HG02610 (cell line): ENCODE measurements around the gene PPP1R13B.

Source experiments
- ATAC-seq: cut with Tn5 transposase; IDR thresholded peaks from one replicate; pipeline ENCODE4 v1.9.1; 2021; ENCODE audit warnings: mild to moderate bottlenecking, moderate library complexity; ENCODE audit not compliant: unreplicated experiment

PPP1R13B gene

DNA sequence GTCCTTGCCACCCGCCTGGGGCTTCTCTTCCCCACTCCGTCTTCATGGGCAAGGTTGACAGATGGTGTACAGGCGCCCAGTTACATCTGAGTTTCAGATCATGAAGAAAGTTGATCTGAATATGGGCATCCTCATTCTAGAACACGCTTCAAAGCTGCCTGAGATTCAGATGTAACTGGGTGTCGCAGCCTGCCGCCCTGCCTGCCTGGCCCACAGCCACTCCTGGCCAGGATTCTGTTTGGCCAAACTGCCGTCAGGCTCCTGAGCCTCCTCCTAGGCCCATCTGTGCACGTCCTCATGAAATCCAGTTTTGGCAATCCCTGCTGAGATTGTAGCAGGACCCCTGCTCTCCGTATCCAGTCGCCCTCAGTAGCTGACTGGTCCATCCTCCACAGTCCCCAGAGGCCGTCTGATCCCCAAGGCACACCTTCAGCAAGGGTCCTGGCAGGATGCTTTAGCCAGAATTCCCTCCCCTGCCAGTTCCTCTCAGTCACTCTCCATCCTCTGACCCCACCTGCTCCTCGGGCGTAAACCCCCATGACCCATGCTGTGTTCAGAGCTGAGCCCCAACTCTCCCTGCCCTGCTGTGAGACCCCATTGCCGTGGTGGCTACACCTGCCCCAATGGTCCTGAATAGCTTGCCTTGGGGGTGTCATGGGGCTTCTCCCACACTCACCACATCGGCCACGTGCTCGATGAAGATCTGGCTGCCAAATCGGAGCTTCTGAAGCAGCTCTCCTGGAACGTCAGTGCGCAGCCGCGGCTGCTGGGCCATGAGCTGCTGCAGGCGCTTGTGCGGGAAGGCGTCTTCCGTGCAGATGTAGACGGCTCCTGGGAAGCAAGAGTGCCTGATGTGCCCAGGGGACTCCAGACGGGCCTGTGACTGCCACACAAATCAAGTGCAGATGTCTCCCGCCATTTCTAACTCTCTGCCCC lies 144.6 kb downstream of the PPP1R13B start:
- ATAC-seq, result no peak

- ATAC-seq, result no peak
These were observed 145.3 kb downstream of the PPP1R13B start for GRCh38 chr14:103702095-103702494.

DNA sequence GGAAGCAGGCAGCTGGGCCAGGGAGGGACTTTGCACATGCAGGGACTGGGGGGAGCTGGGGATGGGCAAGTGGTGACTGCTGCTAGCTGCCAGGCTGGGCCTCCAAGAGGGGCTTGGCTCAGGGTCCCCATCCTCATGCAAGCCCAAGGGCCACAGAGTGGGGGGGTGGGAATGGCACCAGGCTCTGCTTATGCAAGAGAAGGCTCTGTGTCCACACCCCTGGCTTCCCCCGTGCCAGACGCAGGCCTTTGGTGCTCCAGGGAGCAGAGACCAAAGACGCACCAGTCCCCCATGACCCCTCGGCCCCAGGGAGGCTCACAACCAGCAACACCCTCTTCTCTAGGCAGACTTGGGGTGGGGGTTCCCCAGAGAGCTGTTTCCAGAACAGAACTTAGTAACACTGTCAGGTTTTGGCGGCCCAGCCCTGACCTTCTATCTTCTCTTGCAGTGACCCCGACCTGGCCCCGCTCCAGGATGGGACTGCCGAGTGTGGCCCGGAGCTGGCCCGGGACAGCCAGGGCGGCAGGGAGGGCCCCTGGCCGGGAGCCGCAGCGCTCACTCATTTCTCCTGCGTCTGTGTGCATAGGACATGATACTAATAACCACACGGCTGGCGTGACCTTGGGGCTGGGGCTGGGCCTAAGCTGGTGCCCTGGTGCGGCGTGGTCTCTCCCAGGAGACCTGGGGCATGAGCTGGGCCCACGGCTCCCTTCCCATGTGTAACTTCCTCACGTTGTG lies 146.5 kb downstream of the PPP1R13B start:
- no peak for ATAC-seq

DNA sequence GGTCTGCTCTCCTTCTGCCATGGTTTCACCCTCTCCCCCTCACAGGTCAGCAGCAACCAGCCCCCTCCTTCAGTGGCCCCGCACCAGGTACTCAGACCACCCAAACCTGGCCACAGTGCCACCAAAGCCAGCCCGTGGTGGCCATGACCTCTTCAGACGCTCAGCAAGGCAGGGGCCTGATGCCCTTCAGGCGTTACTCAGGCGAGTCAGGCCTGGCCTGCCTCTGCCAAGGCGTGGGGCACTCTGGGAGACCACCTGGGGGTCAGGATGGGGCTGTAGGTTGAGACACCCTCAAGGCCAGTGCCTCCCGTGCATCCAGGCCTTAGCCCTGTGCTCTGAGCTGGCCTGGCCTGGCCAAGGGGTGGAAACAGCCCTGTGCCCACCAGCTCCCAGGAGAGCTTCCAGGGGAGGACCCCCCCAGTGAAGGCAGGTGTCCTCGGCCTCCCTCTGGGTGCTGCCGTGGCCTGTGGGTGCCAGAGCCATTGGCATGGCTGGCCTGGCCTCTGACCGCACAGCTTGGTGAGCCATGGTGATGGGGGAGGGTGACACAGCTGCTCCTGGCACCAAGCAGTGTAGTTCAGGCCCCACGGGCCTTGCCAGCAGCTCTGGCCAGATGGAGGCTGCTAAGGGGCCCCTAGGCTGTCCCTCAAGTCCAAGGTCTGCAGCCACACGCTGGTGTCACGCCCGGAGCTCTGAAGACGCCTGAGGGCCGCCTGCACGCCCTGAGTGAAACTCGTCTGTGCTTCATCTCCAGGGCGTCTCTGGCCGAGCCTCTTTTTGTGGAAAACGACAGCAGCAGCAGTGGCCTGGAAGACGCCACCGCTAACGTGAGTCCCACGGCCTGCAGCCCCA lies 147.2 kb downstream of the PPP1R13B start:
- ATAC-seq, result no peak

DNA sequence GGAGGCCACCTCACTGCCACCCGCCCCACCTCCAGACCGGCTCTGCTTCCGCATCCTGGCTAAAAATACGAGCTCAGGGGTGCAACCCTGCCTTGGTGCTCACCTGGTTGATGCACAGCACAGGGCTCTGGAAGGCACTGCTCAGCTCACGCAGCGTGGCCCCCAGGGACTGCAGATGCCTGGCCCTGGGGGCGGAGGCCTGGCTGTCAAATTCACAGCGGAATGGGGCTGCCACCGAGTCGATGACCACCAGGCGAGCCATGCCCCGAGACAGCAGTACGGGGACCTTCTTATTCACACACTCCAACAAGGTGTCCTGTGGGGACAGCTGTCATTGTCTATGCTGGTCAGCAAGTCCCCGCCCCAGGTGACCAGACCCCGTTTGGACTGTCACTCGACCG lies 148.1 kb downstream of the PPP1R13B start:
- ATAC-seq, result no peak

DNA sequence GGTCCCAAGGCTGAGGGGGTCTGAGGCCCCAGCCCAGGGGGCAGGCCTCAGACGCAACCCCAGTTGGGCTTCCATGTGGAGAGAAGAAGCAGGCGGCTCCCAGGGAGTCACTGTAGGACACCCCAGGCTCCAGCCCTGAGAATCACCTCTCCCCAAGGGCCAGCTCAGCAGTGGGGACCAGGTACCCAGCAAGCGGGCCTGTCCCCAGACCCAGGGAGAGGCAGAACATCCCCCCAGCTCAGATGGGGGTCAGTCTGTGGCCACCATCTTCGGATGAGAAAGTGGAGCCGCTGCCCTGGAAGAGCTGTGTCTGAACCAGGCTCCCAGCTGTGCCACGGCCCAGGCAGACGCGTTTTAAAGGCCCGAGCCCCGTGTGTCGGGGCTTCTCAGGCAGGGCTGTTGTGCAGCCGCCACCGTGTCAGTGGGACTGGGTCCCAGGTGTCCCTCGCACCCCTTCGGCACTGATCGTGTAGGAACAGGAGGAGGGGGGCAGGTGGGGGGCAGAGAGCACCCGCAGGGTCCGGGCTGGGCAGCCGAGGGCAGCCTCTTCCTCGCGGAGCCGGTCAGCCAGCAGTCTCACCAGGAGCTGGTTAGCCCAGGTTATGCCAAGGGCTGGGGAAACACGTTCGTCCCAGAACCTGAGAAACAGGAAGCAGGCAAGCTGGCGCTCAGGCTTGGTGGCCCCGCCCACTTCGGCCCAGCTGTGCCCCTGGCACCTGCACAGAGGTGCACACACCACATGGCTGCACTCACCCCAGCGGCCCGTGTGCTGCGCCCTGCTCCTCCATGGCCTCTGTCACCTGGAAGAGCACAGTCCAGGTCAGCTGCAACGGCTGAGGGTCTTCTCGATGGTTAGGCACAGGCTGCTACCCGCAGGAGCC lies 148.8 kb downstream of the PPP1R13B start:
- ATAC-seq, result no peak

GRCh38 chr14:103697603-103698379 lies 149.6 kb downstream of the PPP1R13B start:
- ATAC-seq, result no peak

GRCh38 chr14:103697206-103697602 lies 150.2 kb downstream of the PPP1R13B start:
- no peak for ATAC-seq

DNA sequence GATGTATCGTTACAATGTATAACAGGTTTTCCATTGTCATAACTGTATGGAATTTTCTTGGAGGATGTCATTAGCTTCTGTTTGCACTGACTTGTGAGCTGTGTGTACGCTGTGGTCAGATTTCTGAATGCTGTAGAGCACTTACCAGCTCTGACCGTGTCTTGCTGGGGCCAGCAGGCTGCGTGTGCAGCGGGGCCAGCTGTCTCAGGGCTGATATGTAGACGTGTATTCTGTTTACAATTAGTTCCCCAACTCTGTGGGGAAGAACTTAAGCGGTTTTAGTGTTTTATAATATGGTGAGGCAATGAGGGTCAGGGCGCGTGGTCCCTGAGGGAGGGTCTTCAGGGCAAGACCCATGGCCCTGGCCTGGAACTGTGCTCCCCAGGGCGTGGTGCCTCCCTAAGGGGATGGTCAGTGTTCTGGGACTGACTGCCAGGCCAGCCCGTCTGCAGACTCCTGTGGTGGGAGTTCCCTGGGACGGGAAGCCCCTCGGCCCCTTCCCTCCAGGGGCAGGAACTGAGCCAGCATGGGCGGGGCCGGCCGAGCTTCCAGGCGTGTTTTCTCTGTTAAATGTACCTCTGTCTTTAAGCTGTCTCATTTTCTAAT lies 150.8 kb downstream of the PPP1R13B start:
- ATAC-seq, result no peak

DNA sequence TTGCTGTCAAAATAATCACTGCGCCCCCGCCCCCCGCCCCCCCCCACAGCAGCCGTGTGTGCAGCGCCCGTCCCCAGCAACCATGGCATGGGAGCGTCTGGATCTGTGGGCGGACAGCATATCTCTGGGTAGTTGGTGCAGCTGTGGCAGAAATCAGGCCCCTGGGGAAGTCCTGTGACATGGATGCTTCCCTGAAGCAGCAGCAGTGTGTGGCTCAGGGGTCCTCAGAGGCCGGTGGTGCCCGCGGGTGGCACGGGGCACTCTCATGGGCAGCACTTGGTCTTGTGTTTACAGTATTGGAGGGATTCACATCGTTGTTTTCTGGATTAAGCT lies 151.3 kb downstream of the PPP1R13B start:
- no peak for ATAC-seq

DNA sequence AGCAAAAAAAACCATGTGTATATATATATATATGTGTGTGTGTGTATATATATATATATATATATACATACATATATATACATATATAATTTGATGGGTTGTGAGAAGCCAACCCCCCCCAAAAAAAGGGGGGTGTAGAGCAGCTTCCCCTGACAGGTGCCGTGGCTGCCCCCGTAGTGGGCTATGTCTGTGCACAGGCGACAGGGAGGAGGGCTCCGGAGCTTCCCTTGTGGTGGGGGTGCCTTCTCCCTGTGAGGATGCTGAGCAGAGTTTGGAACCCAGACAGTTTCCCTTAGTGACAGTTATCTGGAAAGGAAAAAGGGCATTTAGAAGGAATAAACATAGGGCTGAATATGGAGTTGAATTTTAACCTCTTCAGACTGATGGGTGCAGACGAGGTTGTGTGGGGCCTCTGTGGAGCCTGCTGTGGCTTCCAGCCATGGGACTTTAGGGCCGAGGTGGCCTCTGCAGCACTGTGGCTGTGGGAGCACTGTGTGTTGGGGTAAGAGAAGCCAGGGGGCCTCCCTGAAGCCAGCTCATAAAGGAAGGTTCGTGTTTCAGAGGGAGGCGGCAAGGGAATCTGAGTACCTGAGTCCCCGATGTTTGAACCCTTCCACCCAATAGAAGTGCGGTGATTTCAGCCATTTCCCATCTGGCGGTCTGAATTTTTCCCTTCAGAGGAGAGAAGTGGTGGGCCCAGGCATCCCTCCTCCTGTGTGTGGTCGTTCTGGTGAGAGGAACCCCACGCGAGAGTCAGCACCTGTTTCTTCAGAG lies 151.9 kb downstream of the PPP1R13B start:
- no peak for ATAC-seq

GRCh38 chr14:103694572-103695026 lies 152.8 kb downstream of the PPP1R13B start:
- no peak for ATAC-seq

DNA sequence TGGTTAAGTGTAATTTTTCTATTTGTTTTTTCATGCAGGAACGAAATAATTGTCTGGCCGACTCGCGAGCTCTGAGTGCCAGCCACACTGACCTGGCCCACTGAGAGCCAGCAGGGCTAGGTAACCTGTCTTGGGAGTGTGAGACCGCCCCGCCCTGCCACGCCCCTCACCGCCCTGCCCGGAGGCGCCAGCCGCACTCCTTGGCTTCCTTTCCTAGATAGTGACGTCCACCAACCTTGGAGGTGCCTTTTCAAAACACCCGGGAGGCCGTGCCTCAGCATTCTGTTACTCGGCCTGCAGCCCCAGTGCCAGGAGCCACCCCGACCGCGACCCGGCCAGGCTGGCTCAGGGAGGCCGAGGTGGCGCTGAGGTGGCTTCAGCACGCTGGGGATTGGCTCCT lies 153.9 kb downstream of the PPP1R13B start:
- ATAC-seq, result no peak

GRCh38 chr14:103692871-103693270 lies 154.5 kb downstream of the PPP1R13B start:
- ATAC-seq, result no peak

- ATAC-seq, result peak; percentile 16
These were observed 155.2 kb downstream of the PPP1R13B start for GRCh38 chr14:103692159-103692558.

GRCh38 chr14:103691655-103692054 lies 155.7 kb downstream of the PPP1R13B start:
- peak; percentile 73 for ATAC-seq

DNA sequence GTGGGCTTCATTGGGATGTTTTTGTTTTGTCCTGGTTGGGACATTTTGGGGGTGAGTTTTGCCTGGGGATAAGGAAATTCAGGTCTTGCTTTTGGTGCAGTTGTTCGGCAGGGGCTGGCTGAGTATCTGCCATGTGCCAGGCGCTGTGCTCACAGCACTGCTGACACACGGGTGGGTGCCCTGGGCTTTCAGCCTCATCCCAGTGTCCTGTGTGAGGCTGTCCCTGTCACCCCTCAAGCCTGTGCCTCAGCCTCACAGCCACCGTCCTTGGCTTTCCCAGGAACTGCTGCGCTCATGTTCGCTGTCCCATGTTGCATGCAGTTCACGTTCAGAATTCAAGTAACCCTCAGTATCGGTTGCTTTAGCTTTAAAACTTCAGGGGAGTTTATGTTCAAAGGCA lies 157.0 kb downstream of the PPP1R13B start:
- no peak for ATAC-seq
